SK-N-SH (cell line): ENCODE measurements around the gene PRPF40B. TPM values are rescaled to one million over a fixed set of nuclear protein-coding genes. Genes with fewer than 3 reads are reported as not detected.

ENCODE experiments used
- CTCF ChIA-PET: fragments of 300-600, 350-600 bp; formaldehyde crosslinking; extraction: SDS; loops from one replicate; lab custom pipeline; 2021; lab: Yijun Ruan, JAX
- POLR2A ChIA-PET: fragments of 350-600 bp; sonication (Branson Sonifier 250); formaldehyde crosslinking; extraction: SDS; loops from one replicate; lab custom pipeline; 2020; ENCODE audit warnings: antibody characterized with exemption, inconsistent platforms; lab: Yijun Ruan, JAX
- DNase-seq: peaks from one replicate; pipeline ENCODE4 v3.0.0; 2012
- H2AFZ ChIP-seq: fragments of 200-600 bp; sonication (generic); 2 replicates; pipeline ENCODE4 v1.8.1; 2016; ENCODE audit warnings: antibody characterized with exemption, mild to moderate bottlenecking, low read depth
- H3F3A ChIP-seq: fragments of 200-600 bp; sonication (generic); replicated peaks from 2 replicates; pipeline ENCODE3; 2016; ENCODE audit warnings: antibody characterized with exemption, mild to moderate bottlenecking; ENCODE audit not compliant: insufficient read depth
- H3K27ac ChIP-seq, 2 experiments: fragments of 200-500 bp in 1 of 2; fragments of 200-600 bp in 1 of 2; sonication (Bioruptor generic) in 1 of 2; sonication (generic), shearing (Covaris generic) in 1 of 2; 2 replicates each; pipeline versions ENCODE4 v1.5.1 to v1.6.1; 2014 to 2016; ENCODE audit warnings: low read depth in 2 of 2, inconsistent platforms in 1 of 2, low read length in 1 of 2, mild to moderate bottlenecking in 1 of 2, mixed read lengths in 1 of 2
- H3K27me3 ChIP-seq: fragments of 200-600 bp; sonication (generic), shearing (Covaris generic); 2 replicates; pipeline ENCODE4 v1.6.1; 2016; ENCODE audit warnings: mixed run types; ENCODE audit not compliant: insufficient read depth
- H3K36me3 ChIP-seq, 2 experiments: fragments of 200-500 bp in 1 of 2; fragments of 200-600 bp in 1 of 2; sonication (Bioruptor generic) in 1 of 2; sonication (generic) in 1 of 2; replicated peaks in 1 of 2; 2 replicates each; pipeline versions ENCODE3 to v1.5.1; 2014 to 2016; ENCODE audit warnings: low read length in 1 of 2, mild to moderate bottlenecking in 1 of 2; ENCODE audit not compliant: insufficient read depth in 2 of 2, control insufficient read depth in 1 of 2
- H3K4me1 ChIP-seq, 2 experiments: fragments of 200-500 bp in 1 of 2; fragments of 200-600 bp in 1 of 2; sonication (Bioruptor generic) in 1 of 2; sonication (generic), shearing (Covaris generic) in 1 of 2; 2 replicates each; pipeline versions ENCODE4 v1.5.1 to v1.6.1; 2014 to 2016; ENCODE audit warnings: low read depth in 1 of 2, low read length in 1 of 2, mixed run types in 1 of 2; ENCODE audit not compliant: insufficient read depth in 2 of 2, control insufficient read depth in 1 of 2
- H3K4me2 ChIP-seq: fragments of 200-600 bp; sonication (generic), shearing (Covaris generic); 2 replicates; pipeline ENCODE4 v1.6.1; 2017; ENCODE audit warnings: mixed run types
- H3K4me3 ChIP-seq, 2 experiments: fragments of 200-500 bp in 1 of 2; fragments of 200-600 bp in 1 of 2; sonication (Bioruptor generic) in 1 of 2; sonication (generic), shearing (Covaris generic) in 1 of 2; 2 replicates each; pipeline versions ENCODE4 v1.5.1 to v1.8.1; 2014 to 2016; ENCODE audit warnings: low read depth in 2 of 2, inconsistent platforms in 1 of 2, low read length in 1 of 2, mild to moderate bottlenecking in 1 of 2, mixed read lengths in 1 of 2, moderate library complexity in 1 of 2
- H3K79me2 ChIP-seq: fragments of 200-600 bp; sonication (generic); 2 replicates; pipeline ENCODE4 v1.8.1; 2017; ENCODE audit warnings: mild to moderate bottlenecking; ENCODE audit not compliant: insufficient read depth
- H3K9ac ChIP-seq: fragments of 200-600 bp; sonication (generic); 2 replicates; pipeline ENCODE4 v1.6.1; 2017; ENCODE audit warnings: mixed run types
- H3K9me2 ChIP-seq: fragments of 200-600 bp; sonication (generic); 2 replicates; pipeline ENCODE4 v1.6.1; 2017; ENCODE audit warnings: mixed run types
- H3K9me3 ChIP-seq: fragments of 200-600 bp; sonication (generic); 2 replicates; pipeline ENCODE4 v1.6.1; 2017; ENCODE audit warnings: mixed run types, mild to moderate bottlenecking, moderate library complexity
- H4K20me1 ChIP-seq: fragments of 200-600 bp; sonication (generic); 2 replicates; pipeline ENCODE4 v1.6.1; 2017; ENCODE audit warnings: mild to moderate bottlenecking, mixed run types; ENCODE audit not compliant: insufficient read depth
- CHD2 ChIP-seq: fragments of 150-350 bp; IDR thresholded peaks from 2 replicates; pipeline ENCODE4 v1.6.1; 2018; ENCODE audit warnings: low read length; ENCODE audit not compliant: partially characterized antibody
- ELF1 ChIP-seq: IDR thresholded peaks from 2 replicates; pipeline ENCODE4 v1.4.0; 2012
- EP300 ChIP-seq, 2 experiments: IDR thresholded peaks; 2 replicates each; pipeline versions ENCODE4 v1.4.0 to v1.6.1; 2012; ENCODE audit warnings: borderline replicate concordance in 1 of 2, low read depth in 1 of 2, low read length in 1 of 2
- EZH2phosphoT487 ChIP-seq: fragments of 200-600 bp; sonication (generic); IDR thresholded peaks from 2 replicates; pipeline ENCODE4 v1.6.1; 2017; ENCODE audit warnings: low read depth, mixed run types, mild to moderate bottlenecking, antibody characterized with exemption, moderate library complexity, borderline replicate concordance
- FOSL2 ChIP-seq: IDR thresholded peaks from 2 replicates; pipeline ENCODE4 v1.4.0; 2012; ENCODE audit warnings: low read depth, mild to moderate bottlenecking, moderate library complexity, borderline replicate concordance
- FOXJ3 ChIP-seq: sonication (generic); formaldehyde crosslinking; IDR thresholded peaks from 2 replicates; pipeline ENCODE4 v1.5.1; 2020; ENCODE audit warnings: mild to moderate bottlenecking, missing genetic modification reagents
- FOXM1 ChIP-seq: IDR thresholded peaks from 2 replicates; pipeline ENCODE4 v1.4.0; 2012; ENCODE audit warnings: low read depth, mild to moderate bottlenecking
- GATA2 ChIP-seq: sonication (generic); formaldehyde crosslinking; IDR thresholded peaks from 2 replicates; pipeline ENCODE4 v1.5.0; 2020; ENCODE audit warnings: mild to moderate bottlenecking, missing genetic modification reagents
- JUND ChIP-seq: IDR thresholded peaks from 2 replicates; pipeline ENCODE4 v1.4.0; 2012
- MXI1 ChIP-seq: IDR thresholded peaks from 2 replicates; pipeline ENCODE4 v1.6.1; 2012; ENCODE audit warnings: mild to moderate bottlenecking, low read depth, low read length, improper control_type of control experiment
- NFIC ChIP-seq: IDR thresholded peaks from 2 replicates; pipeline ENCODE4 v1.4.0; 2012; ENCODE audit warnings: borderline replicate concordance
- PBX3 ChIP-seq: IDR thresholded peaks from 2 replicates; pipeline ENCODE4; 2012
- RFX5 ChIP-seq: IDR thresholded peaks from 2 replicates; pipeline ENCODE4 v1.6.1; 2012; ENCODE audit warnings: mild to moderate bottlenecking, improper control_type of control experiment, low read length
- RXRA ChIP-seq: IDR thresholded peaks from 2 replicates; pipeline ENCODE4 v1.4.0; 2012; ENCODE audit warnings: low read depth, mild to moderate bottlenecking, borderline replicate concordance
- TEAD4 ChIP-seq: IDR thresholded peaks from 2 replicates; pipeline ENCODE4 v1.4.0; 2012; ENCODE audit warnings: mild to moderate bottlenecking, borderline replicate concordance; ENCODE audit not compliant: insufficient read depth
- USF2 ChIP-seq: fragments of 150-350 bp; IDR thresholded peaks from 2 replicates; pipeline ENCODE4 v1.6.1; 2017; ENCODE audit warnings: antibody characterized with exemption, low read length, low read depth, borderline replicate concordance
- YY1 ChIP-seq: IDR thresholded peaks from 2 replicates; pipeline ENCODE4 v1.4.0; 2012; ENCODE audit warnings: low read depth, mild to moderate bottlenecking
- ZBTB33 ChIP-seq: IDR thresholded peaks from 2 replicates; pipeline ENCODE4 v1.4.0; 2012; ENCODE audit warnings: low read depth, borderline replicate concordance
- WGBS: methylation state at CpG from one replicate; pipeline ENCODE4 v1.1.6; 2017; ENCODE audit warnings: low lambda C conversion rate; 5-methylcytosine and 5-hydroxymethylcytosine counted together
- polyA plus RNA-seq, 3 experiments: library from polyadenylated mRNA; depleted of rRNA; stranded (reverse); fragments of >200 nt; gene quantifications; 2 replicates each; pipeline ENCODE4 v1.2.3, GENCODE V29; 2012

The PRPF40B gene
- polyA plus RNA-seq, 1 of the 3 experiments (the other 2 are of a cell fraction) = 27.0 TPM

GRCh38 chr12:49619286-49619685, 4.1 kb upstream of the PRPF40B start:
- Histone ChIP-seq H3K79me2 (no peaks in the 10 kb centered on the region), H2AFZ (no peak overlapping the region), H3K9me2 (no peaks in the 10 kb centered on the region), H3F3A (peaks cover 26% of the 10 kb centered on the region), H3K4me1 (peaks cover 13 to 21% of the 10 kb centered on the region in 2 experiments; a peak in 3 of 4 replicates), H4K20me1 (no peaks in the 10 kb centered on the region), H3K36me3 (no peaks in the 10 kb centered on the region), H3K27ac (no peak overlapping the region), H3K9me3 (0 out of 2 replicates have a peak, but pooled peaks cover 11% of the 10 kb centered on the region), H3K4me3 (no peak overlapping the region), H3K9ac (no peak overlapping the region), H3K27me3 (no peaks in the 10 kb centered on the region), H3K4me2 (no peak overlapping the region)
- DNase-seq = no peak
- ChIA-PET POLR2A (no interaction called here), CTCF (interaction anchor here (1.4 to 13.7 kb wide), 6 partner anchors 18 to 277 kb away, joined by 4 to 102 read pairs (median 4); no protein-coding TSS in a partner anchor)
- TF ChIP-seq NFIC = no peak
- 85% methylated on average over 3 of the region's 3 CpGs for WGBS

- H3K4me2 ChIP-seq = peak overlapping the region; percentile 99
- H3K9me2 ChIP-seq = no peaks in the 10 kb centered on the region
- TF ChIP-seq FOXM1 (no peak), MXI1 (no peak), ELF1 (no peak), CHD2 (no peak), FOSL2 (no peak), EZH2phosphoT487 (no peak), JUND (no peak), RFX5 (no peak), EP300 (IDR thresholded peaks at IDR 0.05; ENCODE audit: borderline replicate concordance in 1 of 2, low read depth in 1 of 2, low read length in 1 of 2) (no peak), RXRA (no peak), USF2 (no peak), ZBTB33 (no peak), FOXJ3 (CRISPR knock-in tag) (no peak), TEAD4 (no peak), PBX3 (no peak), YY1 (no peak), GATA2 (CRISPR knock-in tag) (no peak)
- TF ChIP-seq, all 33 proteins: peak for 0
- Histone ChIP-seq H3K79me2 (no peaks in the 10 kb centered on the region), H3K9me3 (no peaks in the 10 kb centered on the region), H4K20me1 (no peaks in the 10 kb centered on the region), H3K4me1 (peaks cover 14 to 30% of the 10 kb centered on the region in 2 experiments; a peak in 3 of 4 replicates), H2AFZ (peak overlapping the region; percentile 86; the same call in 1 of the 2 replicates), H3F3A (peaks cover 42% of the 10 kb centered on the region), H3K36me3 (no peaks in the 10 kb centered on the region), H3K27me3 (no peaks in the 10 kb centered on the region), H3K4me3 (peak overlapping the region; percentile 63 to 67), H3K9ac (peak overlapping the region; percentile 57; the same call in 1 of the 2 replicates), H3K27ac (peak overlapping the region in 1 of 2 experiments; percentile 66; a peak in 2 of 4 replicates)
- WGBS = 36% methylated on average over 27 of the region's 33 CpGs
- POLR2A ChIA-PET = no interaction called here
- CTCF ChIA-PET = interaction anchor here (0.9 to 13.7 kb wide), 16 partner anchors 10 to 323 kb away, joined by 3 to 102 read pairs (median 4); partner anchors contain the start of gene TMBIM6
- DNase-seq = peak; percentile 47
Measured at GRCh38 chr12:49621651-49622500, 1.5 kb upstream of the PRPF40B start.
